ENCODE results near the gene PIKFYVE. TPM values are rescaled to one million over a fixed set of nuclear protein-coding genes. Genes with fewer than 3 reads are reported as not detected.
"Not testable (repeated sequence)": the region's sequence is repeated elsewhere in the genome, so short reads cannot be mapped to it uniquely, and the experiment has no call there.

Gene PIKFYVE
- total RNA-seq, 1 donor from 2014 or later, result 21.6 TPM

- DNase-seq (ENCODE audit: low read depth in 2 of 2), result peak; percentile 93 to 96
Measured at GRCh38 chr2:208254871-208255556, 11.0 kb upstream of the PIKFYVE start, which contains the start of gene IDH1. TSS of gene IDH1 (minus strand) at chr2:208255071. CDS start at chr2:208251551, 3,520 bp downstream.

DNA sequence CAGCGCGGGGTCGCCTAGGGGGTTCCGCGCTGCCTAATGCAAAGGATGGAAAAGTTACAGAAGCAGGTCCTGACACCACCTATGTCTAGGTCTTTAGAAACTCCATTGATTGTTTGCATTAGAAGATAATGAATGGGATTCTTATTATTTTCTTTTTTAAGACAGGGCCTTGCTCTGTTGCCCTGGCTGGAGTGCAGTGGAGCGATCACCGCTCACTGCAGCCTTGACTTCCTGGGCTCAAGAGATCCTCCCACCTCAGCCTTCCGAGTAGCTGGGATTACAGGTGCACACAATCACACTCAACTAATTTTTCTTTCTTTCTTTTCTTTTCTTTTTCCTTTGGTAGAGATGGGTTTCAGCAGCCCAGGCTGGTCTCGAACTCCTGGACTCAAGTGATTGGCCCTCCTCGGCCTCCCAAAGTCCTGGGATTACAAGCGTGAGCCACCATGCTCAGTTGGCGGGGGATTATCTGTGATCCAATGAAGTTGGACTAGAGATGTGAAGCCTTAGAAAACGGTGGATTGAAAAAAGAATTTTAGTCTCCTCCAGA, 10.4 kb upstream of the PIKFYVE start:
- no peak for DNase-seq (ENCODE audit: low read depth in 2 of 2)

GRCh38 chr2:208256192-208256782, 9.8 kb upstream of the PIKFYVE start:
- no peak for DNase-seq (ENCODE audit: low read depth in 2 of 2)

GRCh38 chr2:208256849-208257813, 8.9 kb upstream of the PIKFYVE start:
- not testable (repeated sequence) for DNase-seq (ENCODE audit: low read depth in 2 of 2)

- peak; percentile 47 to 63 for DNase-seq (ENCODE audit: low read depth in 2 of 2)
Measured at GRCh38 chr2:208265371-208265800, 669 bp upstream of the PIKFYVE start.

DNA sequence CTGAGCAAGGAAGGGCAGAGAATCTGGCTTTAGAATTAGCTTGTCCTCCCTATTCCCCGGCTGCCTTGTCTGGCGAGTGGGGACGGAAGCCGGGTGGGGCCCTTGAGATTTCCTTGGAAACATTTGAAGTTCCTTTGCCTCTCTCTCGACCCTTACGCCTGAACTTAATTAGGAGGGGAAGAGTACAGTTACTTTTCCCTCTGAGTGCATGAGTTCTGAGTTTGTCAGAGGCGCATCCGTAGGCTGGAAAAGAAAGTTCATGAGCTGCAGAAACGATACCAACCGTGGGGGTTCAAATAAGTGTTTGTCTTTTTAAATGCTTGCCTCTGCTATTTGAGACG, 468 bp downstream of the PIKFYVE start:
- DNase-seq (ENCODE audit: low read depth in 2 of 2), result peak; percentile 26 to 29

DNA sequence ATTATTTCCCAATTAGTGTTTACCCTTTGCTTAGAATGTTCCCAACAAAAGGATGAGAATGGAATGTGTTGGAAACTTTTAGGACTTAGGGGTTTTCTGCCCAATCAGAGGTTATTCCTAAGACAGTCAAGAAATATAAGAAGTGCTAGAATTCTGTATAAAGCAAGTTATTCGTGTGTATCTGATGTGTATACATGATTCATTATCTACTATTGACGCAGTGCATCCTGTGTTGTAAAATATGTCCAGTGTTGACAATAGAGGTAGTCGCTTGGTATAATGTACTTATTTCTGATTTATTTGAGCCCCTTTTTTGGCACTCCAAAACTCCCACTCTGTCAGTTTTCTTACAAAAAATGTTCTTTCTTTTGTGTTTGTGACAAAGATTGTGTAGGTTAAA, 881 bp downstream of the PIKFYVE start:
- DNase-seq (ENCODE audit: low read depth in 2 of 2), result peak; percentile 29 to 55

- not testable (repeated sequence) for DNase-seq (ENCODE audit: low read depth in 2 of 2)
Measured at GRCh38 chr2:208267526-208267925, 1.5 kb downstream of the PIKFYVE start.

GRCh38 chr2:208268156-208268952, 2.3 kb downstream of the PIKFYVE start:
- no peak for DNase-seq (ENCODE audit: low read depth in 2 of 2)

DNA sequence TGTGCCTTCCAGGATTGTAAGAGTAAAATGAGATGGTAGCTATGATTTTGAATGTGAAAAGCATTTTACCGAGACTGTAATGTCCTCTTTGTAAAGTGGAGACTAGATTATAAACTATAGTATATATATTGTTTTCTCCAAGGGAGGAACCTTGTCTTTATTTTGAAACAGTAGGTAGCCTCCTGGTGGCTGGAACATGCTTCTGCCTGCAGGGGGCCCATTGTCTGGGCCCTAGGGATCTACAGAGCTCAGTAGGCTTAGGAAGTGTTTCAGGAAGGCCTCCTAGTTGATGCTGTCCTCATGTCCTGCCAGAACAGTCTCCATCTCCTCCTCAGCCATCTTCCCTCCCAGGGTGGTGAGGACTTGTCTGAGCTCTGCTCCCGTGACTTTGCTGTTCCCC, 3.0 kb downstream of the PIKFYVE start:
- DNase-seq (ENCODE audit: low read depth in 2 of 2), result no peak

- DNase-seq (ENCODE audit: low read depth in 2 of 2), result no peak
Measured at GRCh38 chr2:208274748-208275147, 8.7 kb downstream of the PIKFYVE start.

DNA sequence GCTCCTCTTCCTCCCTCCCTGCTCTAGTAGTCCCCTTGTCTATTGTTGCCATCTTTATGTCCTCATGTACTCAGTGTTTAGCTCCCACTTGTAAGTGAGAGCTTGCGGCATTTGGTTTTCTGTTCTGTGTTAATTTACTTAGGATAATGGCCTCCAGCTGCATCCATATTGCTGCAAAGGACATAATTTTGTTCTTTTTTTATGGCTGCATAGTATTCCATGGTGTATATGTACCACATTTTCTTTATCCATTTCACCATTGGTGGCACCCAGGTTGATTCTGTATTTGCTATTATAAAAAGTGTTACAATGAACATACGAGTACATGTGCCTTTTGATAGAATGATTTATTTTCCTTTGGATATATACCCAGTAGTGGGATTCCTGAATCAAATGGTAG, 12.5 kb downstream of the PIKFYVE start:
- DNase-seq (ENCODE audit: low read depth in 2 of 2), result no peak

- DNase-seq (ENCODE audit: low read depth in 2 of 2), result no peak
Measured at GRCh38 chr2:208279236-208279635, 13.2 kb downstream of the PIKFYVE start.

DNA sequence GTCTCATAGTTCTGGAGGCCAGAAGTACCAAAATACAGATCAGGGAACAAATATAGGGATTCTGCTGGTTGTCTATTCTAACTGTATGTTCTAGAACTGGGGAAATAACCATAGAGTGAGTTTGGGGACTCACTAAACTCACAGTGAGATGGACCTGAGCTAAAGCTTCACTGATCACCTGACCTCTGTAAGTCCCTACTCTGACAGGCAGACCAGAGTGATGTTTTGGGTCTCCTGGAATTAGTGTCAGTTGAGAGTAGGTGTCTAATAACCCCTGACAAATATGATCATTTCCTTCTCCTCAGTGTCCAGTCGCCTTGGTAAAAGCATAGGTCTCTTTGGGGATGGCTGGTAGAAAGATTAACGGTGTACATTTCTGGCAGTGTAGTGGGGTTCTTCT, 14.2 kb downstream of the PIKFYVE start:
- no peak for DNase-seq (ENCODE audit: low read depth in 2 of 2)

DNA sequence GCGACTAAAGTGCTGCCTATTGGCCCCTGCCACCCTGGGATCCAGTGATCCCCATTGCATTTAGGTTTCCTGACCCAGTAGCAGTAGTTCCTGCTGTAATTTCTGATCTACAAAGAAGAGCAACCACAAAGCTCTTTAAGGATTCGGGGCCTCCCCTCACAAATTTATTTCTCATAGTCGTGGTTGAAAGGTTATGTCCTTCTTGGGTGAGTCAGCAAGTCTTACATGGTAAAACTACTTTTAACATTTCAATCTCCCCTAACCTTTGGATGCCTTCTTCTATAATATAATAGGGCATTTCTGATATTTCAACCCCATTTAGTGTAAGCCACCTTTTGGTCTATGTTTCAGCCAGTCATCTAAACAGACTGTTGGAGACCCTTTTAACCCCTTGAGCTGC, 14.9 kb downstream of the PIKFYVE start:
- DNase-seq (ENCODE audit: low read depth in 2 of 2), result no peak

- DNase-seq (ENCODE audit: low read depth in 2 of 2), result no peak
Measured at GRCh38 chr2:208285853-208286252, 19.8 kb downstream of the PIKFYVE start.

GRCh38 chr2:208294482-208295024, 28.5 kb downstream of the PIKFYVE start:
- DNase-seq (ENCODE audit: low read depth in 2 of 2), result no peak

DNA sequence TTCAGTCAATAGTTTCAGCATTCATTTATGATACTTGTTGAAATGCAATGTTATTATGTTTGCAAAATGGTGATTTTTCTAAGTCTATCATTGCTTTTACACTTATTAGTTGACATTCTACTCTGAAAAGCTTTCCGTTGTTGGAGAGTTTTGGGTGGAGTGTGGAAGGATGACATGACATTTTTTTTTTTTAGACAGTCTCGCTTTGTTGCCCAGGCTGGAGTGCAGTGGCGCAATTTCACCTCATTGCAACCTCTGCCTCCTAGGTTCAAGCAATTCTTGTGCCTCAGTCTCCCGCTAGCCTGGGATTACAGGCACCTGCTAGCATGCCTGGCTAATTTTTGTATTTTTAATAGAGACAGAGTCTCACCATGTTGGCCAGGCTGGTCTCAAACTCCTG, 29.8 kb downstream of the PIKFYVE start:
- no peak for DNase-seq (ENCODE audit: low read depth in 2 of 2)

- no peak for DNase-seq (ENCODE audit: low read depth in 2 of 2)
Measured at GRCh38 chr2:208296610-208297009, 30.6 kb downstream of the PIKFYVE start.

DNA sequence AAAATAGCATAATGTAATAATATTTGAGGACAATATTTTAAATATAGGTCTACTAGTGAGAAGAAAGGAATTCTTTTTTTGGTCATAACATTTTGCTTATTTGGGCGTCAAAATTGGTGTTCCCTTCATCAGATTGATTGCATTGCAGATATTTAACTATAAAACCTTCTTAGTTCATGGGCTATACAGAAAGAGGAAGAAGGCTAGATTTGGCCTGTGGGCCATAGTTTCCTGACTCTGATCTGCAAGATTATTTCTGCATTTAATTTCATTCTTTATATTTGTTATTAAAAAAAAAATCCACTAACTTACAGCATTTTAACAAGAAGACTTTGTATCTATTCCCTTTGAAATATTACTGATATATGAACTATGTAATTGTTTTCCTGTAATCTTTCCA, 31.9 kb downstream of the PIKFYVE start:
- no peak for DNase-seq (ENCODE audit: low read depth in 2 of 2)

All from lung microvascular endothelial cell (primary cell).